H9 (cell line): ENCODE results near the gene DDX51. TPM values are rescaled to one million over a fixed set of nuclear protein-coding genes. Genes with fewer than 3 reads are reported as not detected.

Experiments
- DNase-seq: peaks from one replicate; pipeline ENCODE4 v3.0.0-alpha.2; 2017
- H2AFZ ChIP-seq: one replicate; pipeline ENCODE4 v1.6.1; 2013; ENCODE audit warnings: mild to moderate bottlenecking, low read length, control low read depth, moderate library complexity
- H2AK5ac ChIP-seq: 2 replicates; pipeline ENCODE4 v1.6.1; 2013; ENCODE audit warnings: low read length, control low read depth, mixed read lengths; ENCODE audit not compliant: insufficient read length
- H2BK120ac ChIP-seq: one replicate; pipeline ENCODE4 v1.6.1; 2013; ENCODE audit warnings: low read depth, mild to moderate bottlenecking, low read length, control low read depth, inconsistent platforms; ENCODE audit not compliant: poor library complexity, severe bottlenecking
- H2BK12ac ChIP-seq: 2 replicates; pipeline ENCODE4 v1.6.1; 2013; ENCODE audit warnings: low read length, control low read depth, mixed read lengths, low read depth; ENCODE audit not compliant: insufficient read length
- H2BK15ac ChIP-seq: 2 replicates; pipeline ENCODE4 v1.6.1; 2013; ENCODE audit warnings: low read depth, low read length, control low read depth
- H2BK20ac ChIP-seq: one replicate; pipeline ENCODE4 v1.6.1; 2013; ENCODE audit warnings: low read depth, mild to moderate bottlenecking, low read length, control low read depth, inconsistent platforms; ENCODE audit not compliant: poor library complexity, severe bottlenecking
- H2BK5ac ChIP-seq: 2 replicates; pipeline ENCODE4 v1.6.1; 2013; ENCODE audit warnings: low read length, control low read depth, mixed read lengths; ENCODE audit not compliant: insufficient read length
- H3K14ac ChIP-seq: 2 replicates; pipeline ENCODE4 v1.6.1; 2013; ENCODE audit warnings: low read length, control low read depth; ENCODE audit not compliant: insufficient read depth
- H3K18ac ChIP-seq: 2 replicates; pipeline ENCODE4 v1.6.1; 2013; ENCODE audit warnings: low read depth, mild to moderate bottlenecking, mixed read lengths, low read length, control low read depth; ENCODE audit not compliant: insufficient read length
- H3K23ac ChIP-seq: 2 replicates; pipeline ENCODE4 v1.6.1; 2013; ENCODE audit warnings: low read length, control low read depth, mixed read lengths, low read depth; ENCODE audit not compliant: insufficient read length
- H3K23me2 ChIP-seq: 2 replicates; pipeline ENCODE4 v1.6.1; 2013; ENCODE audit warnings: low read depth, mild to moderate bottlenecking, mixed read lengths, low read length, control low read depth; ENCODE audit not compliant: insufficient read length, poor library complexity, severe bottlenecking
- H3K27ac ChIP-seq: 2 replicates; pipeline ENCODE4 v1.5.1; 2013; ENCODE audit warnings: low read length, control low read depth, mixed read lengths, low read depth; ENCODE audit not compliant: insufficient read length
- H3K27me3 ChIP-seq: 2 replicates; pipeline ENCODE4 v1.6.1; 2013; ENCODE audit warnings: low read length, control low read depth, inconsistent platforms; ENCODE audit not compliant: insufficient read depth
- H3K4ac ChIP-seq: 2 replicates; pipeline ENCODE4 v1.6.1; 2013; ENCODE audit warnings: low read depth, mild to moderate bottlenecking, control low read depth, inconsistent platforms, low read length, moderate library complexity
- H3K4me1 ChIP-seq: 2 replicates; pipeline ENCODE4 v1.6.1; 2013; ENCODE audit warnings: low read length, control low read depth, inconsistent platforms; ENCODE audit not compliant: insufficient read depth
- H3K4me2 ChIP-seq: 2 replicates; pipeline ENCODE4 v1.6.1; 2013; ENCODE audit warnings: low read length, control low read depth, mixed read lengths; ENCODE audit not compliant: insufficient read length, insufficient read depth
- H3K56ac ChIP-seq: 2 replicates; pipeline ENCODE4 v1.6.1; 2013; ENCODE audit warnings: low read depth, mild to moderate bottlenecking, mixed read lengths, low read length, control low read depth; ENCODE audit not compliant: insufficient read length
- H3K79me1 ChIP-seq: 2 replicates; pipeline ENCODE4 v1.6.1; 2013; ENCODE audit warnings: low read depth, mild to moderate bottlenecking, moderate library complexity, low read length, control low read depth, inconsistent platforms; ENCODE audit not compliant: insufficient read depth, poor library complexity, severe bottlenecking
- H3K79me2 ChIP-seq: 2 replicates; pipeline ENCODE4 v1.6.1; 2013; ENCODE audit warnings: low read length, control low read depth, inconsistent platforms; ENCODE audit not compliant: insufficient read depth
- H3K9ac ChIP-seq: 2 replicates; pipeline ENCODE4 v1.6.1; 2013; ENCODE audit warnings: low read length, control low read depth, mixed read lengths; ENCODE audit not compliant: insufficient read length; ENCODE audit errors: extremely low read depth
- H3K9me3 ChIP-seq: one replicate; pipeline ENCODE4 v1.6.1; 2013; ENCODE audit warnings: low read depth, low read length, inconsistent platforms; ENCODE audit not compliant: control insufficient read depth
- H3T11ph ChIP-seq: one replicate; pipeline ENCODE4 v1.6.1; 2013; ENCODE audit warnings: mild to moderate bottlenecking, low read length, control low read depth, inconsistent platforms
- H4K20me1 ChIP-seq: one replicate; pipeline ENCODE4 v1.6.1; 2013; ENCODE audit not compliant: control insufficient read depth, insufficient read length, insufficient read depth
- H4K5ac ChIP-seq: 2 replicates; pipeline ENCODE4 v1.6.1; 2013; ENCODE audit warnings: low read depth, mild to moderate bottlenecking, mixed read lengths, low read length, control low read depth; ENCODE audit not compliant: insufficient read length
- H4K8ac ChIP-seq: replicated peaks from 2 replicates; pipeline ENCODE4 v1.6.1; 2013; ENCODE audit warnings: low read length, control low read depth, mixed read lengths, low read depth; ENCODE audit not compliant: insufficient read length
- H4K91ac ChIP-seq: 2 replicates; pipeline ENCODE4 v1.6.1; 2013; ENCODE audit warnings: low read depth, mild to moderate bottlenecking, moderate library complexity, mixed read lengths, low read length, control low read depth; ENCODE audit not compliant: insufficient read length
- H3K27ac Mint-ChIP-seq, 3 experiments: 2 replicates in 2 of 3; 3 replicates in 1 of 3; pipeline ENCODE4 v1.8.0; 2020 to 2021; ENCODE audit warnings: mixed read lengths in 3 of 3, mild to moderate bottlenecking in 1 of 3, moderate library complexity in 1 of 3
- H3K27me3 Mint-ChIP-seq: 2 replicates; pipeline ENCODE4 v1.8.0; 2021; ENCODE audit warnings: low read depth, mild to moderate bottlenecking, moderate library complexity, mixed read lengths
- H3K36me3 Mint-ChIP-seq, 3 experiments: 2 replicates in 2 of 3; 3 replicates in 1 of 3; pipeline ENCODE4 v1.8.0; 2020 to 2021; ENCODE audit warnings: low read depth in 3 of 3, mixed read lengths in 3 of 3; ENCODE audit not compliant: insufficient read depth in 1 of 3
- H3K4me1 Mint-ChIP-seq, 2 experiments: 2 replicates each; pipeline ENCODE4 v1.8.0; 2020; ENCODE audit warnings: mixed read lengths in 2 of 2
- H3K4me3 Mint-ChIP-seq, 2 experiments: 2 replicates in 1 of 2; 3 replicates in 1 of 2; pipeline ENCODE4 v1.8.0; 2020 to 2021; ENCODE audit warnings: mild to moderate bottlenecking in 2 of 2, mixed read lengths in 2 of 2, moderate library complexity in 1 of 2
- H3K9me3 Mint-ChIP-seq, 2 experiments: 2 replicates in 1 of 2; 3 replicates in 1 of 2; pipeline ENCODE4 v1.8.0; 2020; ENCODE audit warnings: mild to moderate bottlenecking in 2 of 2, mixed read lengths in 2 of 2, moderate library complexity in 1 of 2
- WGBS: extraction: QIAGEN DNeasy Blood & Tissue Kit; methylation state at CpG from one replicate; pipeline ENCODE4 v1.1.7; 2013; ENCODE audit warnings: missing lambda C conversion rate, low lambda C conversion rate, mixed read lengths; ENCODE audit not compliant: insufficient read length; ENCODE audit errors: extremely low coverage; 5-methylcytosine and 5-hydroxymethylcytosine counted together
- total RNA-seq: library from RNA; stranded (reverse); gene quantifications from 2 replicates; pipeline ENCODE4 v1.2.1, GENCODE V29; 2021
- TF ChIP-seq, protein P1 (sequence below): fragments of 200-600 bp; sonication (generic); conservative IDR thresholded peaks from 3 replicates; pipeline ENCODE4 v1.8.0; 2021; ENCODE audit warnings: antibody characterized with exemption, mild to moderate bottlenecking

DDX51 gene
- total RNA-seq, 1 experiment from 2014 or later = 37.9 TPM

GRCh38 chr12:132130690-132131089, 13.4 kb downstream of the DDX51 start:
- no peak overlapping the region for H3K4me3 Mint-ChIP-seq
- H3K27me3 Mint-ChIP-seq = peaks cover 32% of the 10 kb centered on the region
- Histone ChIP-seq H3K9me3 (peaks cover 21% of the 10 kb centered on the region), H4K8ac (no peak overlapping the region), H3K4ac (no peak overlapping the region), H3K56ac (no peak overlapping the region), H3K23ac (no peak overlapping the region), H2BK12ac (no peak overlapping the region), H2AK5ac (no peak overlapping the region), H4K91ac (no peak overlapping the region), H2BK120ac (no peak overlapping the region), H3K14ac (no peak overlapping the region), H3K18ac (no peak overlapping the region), H3K4me1 (no peaks in the 10 kb centered on the region), H2AFZ (no peak overlapping the region), H4K20me1 (no peaks in the 10 kb centered on the region), H3K79me1 (no peaks in the 10 kb centered on the region), H4K5ac (no peak overlapping the region), H3K4me2 (no peak overlapping the region), H2BK20ac (no peak overlapping the region), H3T11ph (no peak overlapping the region), H2BK15ac (no peak overlapping the region), H2BK5ac (no peak overlapping the region), H3K23me2 (no peaks in the 10 kb centered on the region), H3K79me2 (no peaks in the 10 kb centered on the region), H3K27ac (no peak overlapping the region), H3K9ac (no peak overlapping the region), H3K27me3 (no peaks in the 10 kb centered on the region)
- peak; percentile 25 for DNase-seq
- H3K9me3 Mint-ChIP-seq = peaks cover 41 to 50% of the 10 kb centered on the region in 2 experiments
- H3K27ac Mint-ChIP-seq = no peak overlapping the region
- peaks cover 38 to 55% (median 43%) of the 10 kb centered on the region in 3 experiments for H3K36me3 Mint-ChIP-seq
- no CpG with 5 or more reads among the region's 14 CpGs for WGBS
- TF ChIP-seq, protein P1, sequence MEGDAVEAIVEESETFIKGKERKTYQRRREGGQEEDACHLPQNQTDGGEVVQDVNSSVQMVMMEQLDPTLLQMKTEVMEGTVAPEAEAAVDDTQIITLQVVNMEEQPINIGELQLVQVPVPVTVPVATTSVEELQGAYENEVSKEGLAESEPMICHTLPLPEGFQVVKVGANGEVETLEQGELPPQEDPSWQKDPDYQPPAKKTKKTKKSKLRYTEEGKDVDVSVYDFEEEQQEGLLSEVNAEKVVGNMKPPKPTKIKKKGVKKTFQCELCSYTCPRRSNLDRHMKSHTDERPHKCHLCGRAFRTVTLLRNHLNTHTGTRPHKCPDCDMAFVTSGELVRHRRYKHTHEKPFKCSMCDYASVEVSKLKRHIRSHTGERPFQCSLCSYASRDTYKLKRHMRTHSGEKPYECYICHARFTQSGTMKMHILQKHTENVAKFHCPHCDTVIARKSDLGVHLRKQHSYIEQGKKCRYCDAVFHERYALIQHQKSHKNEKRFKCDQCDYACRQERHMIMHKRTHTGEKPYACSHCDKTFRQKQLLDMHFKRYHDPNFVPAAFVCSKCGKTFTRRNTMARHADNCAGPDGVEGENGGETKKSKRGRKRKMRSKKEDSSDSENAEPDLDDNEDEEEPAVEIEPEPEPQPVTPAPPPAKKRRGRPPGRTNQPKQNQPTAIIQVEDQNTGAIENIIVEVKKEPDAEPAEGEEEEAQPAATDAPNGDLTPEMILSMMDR = no peak
- no peaks in the 10 kb centered on the region for H3K4me1 Mint-ChIP-seq
